Upper lobe of left lung (tissue), 6 donors: ENCODE data around the gene ARHGAP40. TPM values are rescaled to one million over a fixed set of nuclear protein-coding genes. Genes with fewer than 3 reads are reported as not detected.

Source experiments
- ATAC-seq, 2 donors: fragments of 200-7000 bp; cut with Tn5 transposase; one replicate each; pipeline ENCODE4 v1.9.1; 2022; ENCODE audit warnings: mild to moderate bottlenecking in 2 of 2, moderate library complexity in 2 of 2; ENCODE audit not compliant: low FRiP score in 2 of 2
- DNase-seq, 2 donors: peaks; one replicate each; pipeline ENCODE4 v3.0.0-alpha.2; 2019 to 2020
- H3K27ac ChIP-seq, 4 donors: fragments of 200-600 bp; sonication (generic); one replicate each; pipeline ENCODE4 v1.5.1; 2016 to 2019
- H3K27me3 ChIP-seq, 4 donors: fragments of 200-600 bp; sonication (generic); one replicate each; pipeline ENCODE4 v1.5.1; 2017 to 2019
- H3K36me3 ChIP-seq, 4 donors: fragments of 200-600 bp; sonication (generic); one replicate each; pipeline ENCODE4 v1.5.1; 2016 to 2019
- H3K4me1 ChIP-seq, 4 donors: fragments of 200-600 bp; sonication (generic); one replicate each; pipeline ENCODE4 v1.5.1; 2018 to 2019
- H3K4me3 ChIP-seq, 4 donors: fragments of 200-600 bp; sonication (generic); one replicate each; pipeline ENCODE4 v1.5.1; 2017 to 2019; ENCODE audit warnings: mild to moderate bottlenecking in 2 of 4, moderate library complexity in 1 of 4
- H3K9me3 ChIP-seq, 4 donors: fragments of 200-600 bp; sonication (generic); one replicate each; pipeline ENCODE4 v1.5.1; 2018 to 2019
- CTCF ChIP-seq, 6 experiments: fragments of 450-650 bp in 4 of 6; fragments of 200-600 bp in 2 of 6; sonication (generic) in 2 of 6; IDR thresholded peaks; one replicate each; pipeline ENCODE4 v1.5.1; 2016 to 2019; ENCODE audit warnings: antibody characterized with exemption in 6 of 6
- EP300 ChIP-seq, 4 donors: sonication (generic); formaldehyde crosslinking; IDR thresholded peaks; one replicate each; pipeline ENCODE4 v1.5.1; 2017; ENCODE audit warnings: antibody characterized with exemption in 4 of 4, control low read depth in 2 of 4
- POLR2A ChIP-seq, 4 donors: fragments of 450-650 bp; IDR thresholded peaks; one replicate each; pipeline ENCODE4 v1.5.1; 2016 to 2017; ENCODE audit warnings: antibody characterized with exemption in 4 of 4, mild to moderate bottlenecking in 2 of 4
- POLR2AphosphoS5 ChIP-seq, 2 donors: sonication (generic); formaldehyde crosslinking; IDR thresholded peaks; one replicate each; pipeline ENCODE4 v1.5.1; 2017; ENCODE audit warnings: antibody characterized with exemption in 2 of 2
- WGBS, 2 donors: methylation state at CpG; one replicate each; pipeline ENCODE4 v1.1.5; 2017 to 2018; 5-methylcytosine and 5-hydroxymethylcytosine counted together
- total RNA-seq, 6 donors: library from RNA; depleted of rRNA in 4 of 6; stranded (reverse); fragments of >200 nt in 4 of 6; gene quantifications; one replicate each; pipeline versions ENCODE4 v1.1.0 to v1.2.1, GENCODE V29; 2016 to 2021
- donor health status: DM: no; HTN: no; CAD: no; lungs with moderate emphysema.
- donor health status: DM: no; HTN: yes; CAD: no; lungs with severe emphysema.

The ARHGAP40 gene
- total RNA-seq, 6 donors from 2014 or later: 0.29 to 22.0 (median 0.52) TPM

GRCh38 chr20:38667417-38667956 lies 65.9 kb downstream of the ARHGAP40 start:
- peaks cover 0 to 3% (median 0%) of the 10 kb centered on the region in 4 donors for H3K27me3 ChIP-seq
- H3K9me3 ChIP-seq: peaks cover 0 to 4% (median 0%) of the 10 kb centered on the region in 4 donors
- no peaks in the 10 kb centered on the region for H3K4me1 ChIP-seq
- no peak for TF ChIP-seq POLR2AphosphoS5 (IDR thresholded peaks at IDR 0.05)
- no peak for TF ChIP-seq POLR2A (IDR thresholded peaks at IDR 0.05)
- TF ChIP-seq EP300 (IDR thresholded peaks at IDR 0.05): no peak
- TF ChIP-seq CTCF (IDR thresholded peaks at IDR 0.05): no peak
- WGBS, 2 donors: 69 to 72% methylated on average over 6 of the region's 6 CpGs
- H3K36me3 ChIP-seq: no peaks in the 10 kb centered on the region
- no peak for DNase-seq
- no peak overlapping the region for H3K4me3 ChIP-seq
- no peak for ATAC-seq
- H3K27ac ChIP-seq: no peak overlapping the region

GRCh38 chr20:38669688-38670087 lies 68.1 kb downstream of the ARHGAP40 start:
- H3K27ac ChIP-seq: no peak overlapping the region
- H3K4me3 ChIP-seq: no peak overlapping the region
- no peak for DNase-seq
- H3K4me1 ChIP-seq: peaks cover 10 to 14% (median 10%) of the 10 kb centered on the region in 4 donors
- H3K36me3 ChIP-seq: no peaks in the 10 kb centered on the region
- H3K27me3 ChIP-seq: peaks cover 0 to 19% (median 9%) of the 10 kb centered on the region in 4 donors
- TF ChIP-seq POLR2AphosphoS5 (IDR thresholded peaks at IDR 0.05) (no peak), EP300 (IDR thresholded peaks at IDR 0.05) (no peak), POLR2A (IDR thresholded peaks at IDR 0.05) (no peak), CTCF (IDR thresholded peaks at IDR 0.05) (no peak)
- no peak for ATAC-seq
- no peaks in the 10 kb centered on the region for H3K9me3 ChIP-seq

GRCh38 chr20:38670786-38671185 lies 69.2 kb downstream of the ARHGAP40 start:
- no peak overlapping the region for H3K4me3 ChIP-seq
- no peak for DNase-seq
- no peaks in the 10 kb centered on the region for H3K9me3 ChIP-seq
- ATAC-seq: no peak
- TF ChIP-seq CTCF (IDR thresholded peaks at IDR 0.05): no peak
- no peak for TF ChIP-seq EP300 (IDR thresholded peaks at IDR 0.05)
- no peak for TF ChIP-seq POLR2A (IDR thresholded peaks at IDR 0.05)
- no peak for TF ChIP-seq POLR2AphosphoS5 (IDR thresholded peaks at IDR 0.05)
- no peak overlapping the region for H3K27ac ChIP-seq
- peaks cover 10 to 15% (median 10%) of the 10 kb centered on the region in 4 donors for H3K4me1 ChIP-seq
- 59 to 81% methylated on average over 3 of the region's 3 CpGs for WGBS, 2 donors
- no peaks in the 10 kb centered on the region for H3K36me3 ChIP-seq
- H3K27me3 ChIP-seq: peaks cover 0 to 19% (median 9%) of the 10 kb centered on the region in 4 donors

GRCh38 chr20:38671186-38671585 lies 69.6 kb downstream of the ARHGAP40 start:
- Histone ChIP-seq H3K36me3 (no peaks in the 10 kb centered on the region), H3K4me1 (peaks cover 10 to 15% (median 10%) of the 10 kb centered on the region in 4 donors), H3K27ac (no peak overlapping the region), H3K9me3 (no peaks in the 10 kb centered on the region), H3K27me3 (peaks cover 0 to 19% (median 9%) of the 10 kb centered on the region in 4 donors), H3K4me3 (no peak overlapping the region)
- ATAC-seq: no peak
- no peak for DNase-seq
- TF ChIP-seq POLR2A (IDR thresholded peaks at IDR 0.05) (no peak), CTCF (IDR thresholded peaks at IDR 0.05) (no peak), EP300 (IDR thresholded peaks at IDR 0.05) (no peak), POLR2AphosphoS5 (IDR thresholded peaks at IDR 0.05) (no peak)
- 31 to 34% methylated on average over 6 of the region's 6 CpGs for WGBS, 2 donors

- WGBS, 2 donors: 47 to 58% methylated on average over 4 of the region's 4 CpGs
- no peak overlapping the region for H3K4me3 ChIP-seq
- H3K4me1 ChIP-seq: peaks cover 10 to 15% (median 10%) of the 10 kb centered on the region in 4 donors
- DNase-seq: no peak
- H3K36me3 ChIP-seq: no peaks in the 10 kb centered on the region
- H3K27me3 ChIP-seq: peaks cover 0 to 19% (median 9%) of the 10 kb centered on the region in 4 donors
- no peak overlapping the region for H3K27ac ChIP-seq
- TF ChIP-seq POLR2AphosphoS5 (IDR thresholded peaks at IDR 0.05): no peak
- TF ChIP-seq CTCF (IDR thresholded peaks at IDR 0.05): no peak
- TF ChIP-seq EP300 (IDR thresholded peaks at IDR 0.05): no peak
- TF ChIP-seq POLR2A (IDR thresholded peaks at IDR 0.05): no peak
- H3K9me3 ChIP-seq: no peaks in the 10 kb centered on the region
- no peak for ATAC-seq
Measured at GRCh38 chr20:38671701-38672292, 70.2 kb downstream of the ARHGAP40 start.
